Astrocyte (in vitro differentiated cells and primary cell): ENCODE data around the gene COL27A1. TPM values are rescaled to one million over a fixed set of nuclear protein-coding genes. Genes with fewer than 3 reads are reported as not detected.

Experiments used
- DNase-seq: peaks from one replicate; pipeline ENCODE4 v3.0.0-alpha.2; 2010; ENCODE audit warnings: low read depth
- FAIRE-seq: peaks from 2 replicates; lab custom pipeline; 2011; peaks lifted over from hg19 to GRCh38; lab: Jason Lieb, UNC
- H2AFZ ChIP-seq: 2 replicates; pipeline ENCODE4 v1.6.0; 2012; ENCODE audit warnings: low read depth, low read length, inconsistent platforms
- H3K27ac ChIP-seq: 2 replicates; pipeline ENCODE4 v1.5.1; 2011; ENCODE audit warnings: low read depth, low read length, inconsistent platforms
- H3K27me3 ChIP-seq: 2 replicates; pipeline ENCODE4 v1.6.0; 2011; ENCODE audit warnings: low read length, inconsistent platforms; ENCODE audit not compliant: insufficient read depth
- H3K36me3 ChIP-seq: 2 replicates; pipeline ENCODE4 v1.5.1; 2011; ENCODE audit warnings: low read length, inconsistent platforms; ENCODE audit not compliant: insufficient read depth
- H3K4me1 ChIP-seq: 2 replicates; pipeline ENCODE4 v1.5.1; 2011; ENCODE audit warnings: low read length, inconsistent platforms; ENCODE audit not compliant: insufficient read depth
- H3K4me2 ChIP-seq: 2 replicates; pipeline ENCODE4 v1.6.0; 2012; ENCODE audit warnings: low read length, inconsistent platforms
- H3K4me3 ChIP-seq: 2 replicates; pipeline ENCODE4 v1.5.1; 2011; ENCODE audit warnings: low read depth, mild to moderate bottlenecking, low read length, inconsistent platforms; ENCODE audit not compliant: insufficient read depth
- H3K79me2 ChIP-seq: 2 replicates; pipeline ENCODE4 v1.6.0; 2012; ENCODE audit warnings: mild to moderate bottlenecking, low read length, inconsistent platforms; ENCODE audit not compliant: insufficient read depth
- H3K9ac ChIP-seq: 2 replicates; pipeline ENCODE4 v1.6.0; 2012; ENCODE audit warnings: mild to moderate bottlenecking, low read length, inconsistent platforms
- H3K9me3 ChIP-seq: 2 replicates; pipeline ENCODE4 v1.5.1; 2012; ENCODE audit warnings: low read depth, mild to moderate bottlenecking, low read length, inconsistent platforms; ENCODE audit not compliant: insufficient read depth
- H4K20me1 ChIP-seq: 2 replicates; pipeline ENCODE4 v1.6.0; 2012; ENCODE audit warnings: low read length, inconsistent platforms; ENCODE audit not compliant: insufficient read depth
- H3K27ac Mint-ChIP-seq: one replicate; pipeline ENCODE4 v1.8.0; 2021; ENCODE audit warnings: mild to moderate bottlenecking, mixed read lengths; ENCODE audit not compliant: unreplicated experiment
- H3K27me3 Mint-ChIP-seq: one replicate; pipeline ENCODE4 v1.8.0; 2021; ENCODE audit warnings: low read depth, mixed read lengths; ENCODE audit not compliant: unreplicated experiment
- H3K36me3 Mint-ChIP-seq: one replicate; pipeline ENCODE4 v1.8.0; 2021; ENCODE audit warnings: low read depth, mixed read lengths; ENCODE audit not compliant: unreplicated experiment
- H3K4me1 Mint-ChIP-seq: one replicate; pipeline ENCODE4 v1.8.0; 2021; ENCODE audit warnings: low read depth, mixed read lengths; ENCODE audit not compliant: unreplicated experiment
- H3K4me3 Mint-ChIP-seq: one replicate; pipeline ENCODE4 v1.8.0; 2021; ENCODE audit warnings: mild to moderate bottlenecking, moderate library complexity, mixed read lengths; ENCODE audit not compliant: unreplicated experiment
- H3K9me3 Mint-ChIP-seq: one replicate; pipeline ENCODE4 v1.8.0; 2021; ENCODE audit warnings: mild to moderate bottlenecking, mixed read lengths; ENCODE audit not compliant: unreplicated experiment
- EZH2 ChIP-seq: IDR thresholded peaks from 2 replicates; pipeline ENCODE4 v1.6.1; 2012; ENCODE audit warnings: mild to moderate bottlenecking, low read length, inconsistent platforms; ENCODE audit not compliant: insufficient read depth
- total RNA-seq: library from RNA; stranded (reverse); gene quantifications from 2 replicates; pipeline ENCODE4 v1.2.1, GENCODE V29; 2021
- TF ChIP-seq, protein P1 (sequence below): IDR thresholded peaks from 2 replicates; pipeline ENCODE4 v1.5.1; 2011; ENCODE audit warnings: low read depth, mild to moderate bottlenecking, inconsistent platforms, low read length, moderate library complexity; ENCODE audit not compliant: insufficient read depth

Gene COL27A1
- total RNA-seq, 1 donor from 2014 or later: 31.2 TPM

DNA sequence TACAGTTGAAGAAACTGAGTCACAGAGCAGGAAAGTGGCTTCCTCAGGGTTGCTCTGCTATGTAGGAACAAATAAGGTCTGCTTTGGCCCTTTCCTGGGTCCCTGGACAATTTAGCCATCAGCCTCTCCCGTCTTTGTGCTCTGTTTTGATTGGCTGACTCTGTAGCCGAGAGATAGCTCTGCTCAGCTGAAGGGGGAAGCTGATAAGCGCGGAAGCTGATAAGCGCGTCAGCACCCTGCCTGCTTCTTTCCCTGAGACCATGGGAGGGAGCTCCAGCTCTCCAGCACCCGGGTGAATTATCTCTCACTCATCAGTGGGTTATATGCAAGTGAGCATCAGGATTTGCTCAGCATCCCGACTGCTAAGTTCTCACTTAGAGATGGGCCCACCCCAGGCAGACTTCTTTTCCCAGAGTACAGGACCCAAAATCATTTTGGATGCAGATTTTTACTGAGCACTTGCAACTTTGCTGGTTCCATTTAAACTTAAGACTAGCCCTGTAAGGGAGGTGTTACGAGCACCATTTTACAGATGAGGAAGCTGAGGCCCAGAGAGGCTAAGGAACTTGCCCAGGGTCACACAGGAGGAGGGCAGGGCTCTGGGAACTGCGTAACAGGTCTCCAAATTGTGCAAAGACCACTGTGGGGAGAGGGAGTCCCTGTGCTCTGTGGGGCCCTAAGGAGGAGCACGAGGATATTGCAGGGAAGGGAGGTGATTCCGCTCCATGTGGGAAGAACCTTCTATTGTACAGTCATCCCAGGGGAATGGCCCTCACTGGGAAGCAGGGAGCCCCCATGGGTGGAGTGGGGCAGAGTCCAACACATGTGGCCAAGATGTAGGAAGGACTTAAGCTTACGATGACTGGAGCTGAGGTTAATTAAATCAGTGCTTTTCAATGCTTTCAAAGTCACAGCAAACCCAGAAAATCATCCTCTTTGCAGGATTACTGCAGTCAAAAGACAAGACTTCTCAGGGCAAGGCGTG lies 83.8 kb downstream of the COL27A1 start:
- DNase-seq (peak; percentile 80), FAIRE-seq (no peak)

DNA sequence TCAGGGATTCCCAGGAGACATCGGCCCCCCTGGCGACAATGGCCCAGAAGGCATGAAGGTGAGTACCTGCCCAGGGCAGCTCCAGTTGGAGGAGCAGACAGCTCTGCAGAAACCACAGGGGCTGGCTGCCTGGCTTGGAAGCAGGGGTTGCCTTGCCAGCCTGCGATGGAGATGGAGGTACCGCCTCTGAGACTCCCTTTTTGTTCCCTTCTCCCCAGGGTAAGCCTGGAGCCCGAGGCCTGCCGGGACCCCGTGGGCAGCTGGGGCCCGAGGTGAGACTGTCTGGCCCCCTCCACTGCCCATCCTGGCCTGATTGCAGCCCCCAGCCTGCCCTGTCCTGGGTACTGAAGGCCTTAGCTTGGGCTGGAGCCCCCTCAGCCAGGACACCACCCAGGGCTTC lies 84.9 kb downstream of the COL27A1 start:
- no peak overlapping the region for H2AFZ ChIP-seq
- DNase-seq: no peak
- no peaks in the 10 kb centered on the region for H3K27me3 ChIP-seq
- H3K4me2 ChIP-seq: no peak overlapping the region
- peaks cover 27% of the 10 kb centered on the region for H3K36me3 Mint-ChIP-seq
- H3K9ac ChIP-seq: no peak overlapping the region
- TF ChIP-seq EZH2: no peak
- TF ChIP-seq, protein P1, sequence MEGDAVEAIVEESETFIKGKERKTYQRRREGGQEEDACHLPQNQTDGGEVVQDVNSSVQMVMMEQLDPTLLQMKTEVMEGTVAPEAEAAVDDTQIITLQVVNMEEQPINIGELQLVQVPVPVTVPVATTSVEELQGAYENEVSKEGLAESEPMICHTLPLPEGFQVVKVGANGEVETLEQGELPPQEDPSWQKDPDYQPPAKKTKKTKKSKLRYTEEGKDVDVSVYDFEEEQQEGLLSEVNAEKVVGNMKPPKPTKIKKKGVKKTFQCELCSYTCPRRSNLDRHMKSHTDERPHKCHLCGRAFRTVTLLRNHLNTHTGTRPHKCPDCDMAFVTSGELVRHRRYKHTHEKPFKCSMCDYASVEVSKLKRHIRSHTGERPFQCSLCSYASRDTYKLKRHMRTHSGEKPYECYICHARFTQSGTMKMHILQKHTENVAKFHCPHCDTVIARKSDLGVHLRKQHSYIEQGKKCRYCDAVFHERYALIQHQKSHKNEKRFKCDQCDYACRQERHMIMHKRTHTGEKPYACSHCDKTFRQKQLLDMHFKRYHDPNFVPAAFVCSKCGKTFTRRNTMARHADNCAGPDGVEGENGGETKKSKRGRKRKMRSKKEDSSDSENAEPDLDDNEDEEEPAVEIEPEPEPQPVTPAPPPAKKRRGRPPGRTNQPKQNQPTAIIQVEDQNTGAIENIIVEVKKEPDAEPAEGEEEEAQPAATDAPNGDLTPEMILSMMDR: no peak
- H3K4me3 Mint-ChIP-seq: no peak overlapping the region
- no peak for FAIRE-seq
- no peaks in the 10 kb centered on the region for H3K36me3 ChIP-seq
- H4K20me1 ChIP-seq: no peaks in the 10 kb centered on the region
- no peak overlapping the region for H3K4me3 ChIP-seq
- peaks cover 16% of the 10 kb centered on the region for H3K27me3 Mint-ChIP-seq
- no peak overlapping the region for H3K27ac Mint-ChIP-seq
- H3K9me3 ChIP-seq: no peaks in the 10 kb centered on the region
- H3K9me3 Mint-ChIP-seq: no peaks in the 10 kb centered on the region
- H3K4me1 ChIP-seq: peaks cover 20% of the 10 kb centered on the region
- H3K79me2 ChIP-seq: no peaks in the 10 kb centered on the region
- H3K27ac ChIP-seq: no peak overlapping the region
- H3K4me1 Mint-ChIP-seq: no peaks in the 10 kb centered on the region

More for the DNA sequence above, 83.8 kb downstream of the COL27A1 start:
- Histone ChIP-seq H3K4me1 (peaks cover 22% of the 10 kb centered on the region), H2AFZ (no peak overlapping the region), H3K27ac (no peak overlapping the region), H3K9me3 (no peaks in the 10 kb centered on the region), H3K4me3 (no peak overlapping the region), H3K36me3 (no peaks in the 10 kb centered on the region), H3K4me2 (peak overlapping the region; percentile 43), H3K79me2 (no peaks in the 10 kb centered on the region), H3K27me3 (no peaks in the 10 kb centered on the region), H3K9ac (peak overlapping the region; percentile 1), H4K20me1 (no peaks in the 10 kb centered on the region)
- H3K9me3 Mint-ChIP-seq: no peaks in the 10 kb centered on the region
- no peak overlapping the region for H3K4me3 Mint-ChIP-seq
- peaks cover 2% of the 10 kb centered on the region for H3K4me1 Mint-ChIP-seq
- TF ChIP-seq, protein P1: peak; percentile 28
- no peak for TF ChIP-seq EZH2
- H3K27ac Mint-ChIP-seq: no peak overlapping the region
- H3K36me3 Mint-ChIP-seq: peaks cover 26% of the 10 kb centered on the region
- H3K27me3 Mint-ChIP-seq: peaks cover 16% of the 10 kb centered on the region
